GM18517 (cell line): ENCODE results near the gene CPNE7.
"Not testable (repeated sequence)": the region's sequence is repeated elsewhere in the genome, so short reads cannot be mapped to it uniquely, and the experiment has no call there.

Experiments used
- ATAC-seq: cut with Tn5 transposase; IDR thresholded peaks from one replicate; pipeline ENCODE4 v1.9.1; 2021; ENCODE audit warnings: mild to moderate bottlenecking, moderate library complexity; ENCODE audit not compliant: unreplicated experiment

Gene CPNE7

GRCh38 chr16:89582614-89583196 is 7.1 kb downstream of the CPNE7 start:
- ATAC-seq, result no peak

DNA sequence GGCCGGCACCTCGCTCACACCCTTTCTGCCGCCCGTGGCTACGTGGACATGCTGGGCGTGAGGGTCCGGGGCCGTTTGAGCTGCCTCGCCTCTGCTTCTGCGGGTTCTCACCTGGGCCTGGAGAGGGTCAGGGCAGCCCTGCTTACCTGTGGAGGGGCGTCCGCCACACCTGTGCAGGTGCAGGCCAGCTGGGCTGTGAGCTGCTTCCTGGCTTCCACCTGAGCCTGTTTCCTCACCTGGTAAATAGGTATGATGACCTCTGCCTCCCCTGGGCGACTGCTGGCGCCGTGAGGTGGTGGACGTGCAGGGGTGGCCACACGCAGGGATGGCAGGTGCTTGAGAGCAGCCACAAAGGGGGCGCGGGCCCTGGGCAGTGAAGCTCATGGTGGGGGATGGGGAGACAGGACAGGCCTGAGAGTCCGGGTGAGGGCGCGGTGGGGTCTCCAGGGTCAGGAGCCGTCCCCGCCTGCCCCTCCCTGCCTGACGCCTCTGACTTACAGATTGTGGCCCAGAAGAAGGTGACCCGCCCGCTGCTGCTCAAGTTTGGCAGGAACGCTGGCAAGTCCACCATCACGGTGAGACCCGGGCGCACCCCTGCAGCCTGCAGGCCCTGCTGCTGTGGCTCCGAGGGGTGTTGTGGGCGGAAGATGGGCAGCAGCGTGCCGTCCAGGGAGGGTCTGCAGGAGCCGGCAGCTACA is 7.8 kb downstream of the CPNE7 start:
- ATAC-seq, result no peak

DNA sequence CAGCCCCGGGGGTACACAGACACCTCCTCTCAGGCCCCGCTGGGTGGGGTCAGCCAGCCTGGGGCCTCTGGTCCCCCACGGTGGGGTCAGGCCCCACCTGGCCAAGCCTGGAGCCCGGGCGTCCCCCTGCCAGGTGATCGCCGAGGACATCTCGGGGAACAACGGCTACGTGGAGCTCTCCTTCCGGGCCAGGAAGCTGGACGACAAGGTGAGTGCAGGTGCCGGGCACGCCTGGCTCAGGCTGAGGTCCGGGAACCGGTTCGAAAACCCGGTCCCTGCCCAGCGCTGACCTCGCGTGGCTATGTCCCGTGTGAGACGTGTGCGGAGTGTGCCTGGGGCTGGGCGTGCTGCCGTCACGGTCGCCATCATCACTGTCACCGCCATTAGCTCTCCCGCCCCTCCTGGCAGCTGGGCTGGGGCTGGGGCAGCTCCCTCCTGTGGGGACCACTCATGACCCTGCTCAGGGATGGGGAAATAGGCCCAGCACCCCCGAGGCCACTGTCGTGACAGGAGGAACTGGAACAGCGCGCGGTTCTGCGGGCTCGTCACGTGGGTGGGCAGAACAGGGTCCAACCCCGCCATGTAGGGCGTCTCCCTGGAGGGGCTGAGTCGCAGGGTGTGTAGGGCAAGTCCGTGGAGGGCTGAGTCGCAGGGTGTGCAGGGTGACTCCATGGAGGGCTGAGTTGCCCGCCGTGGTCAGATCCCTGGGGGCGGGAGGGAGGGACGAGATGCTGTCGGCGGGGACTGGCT is 8.5 kb downstream of the CPNE7 start:
- no peak for ATAC-seq

GRCh38 chr16:89584768-89585549 is 9.4 kb downstream of the CPNE7 start:
- ATAC-seq, result no peak

- no peak for ATAC-seq
Measured at GRCh38 chr16:89586218-89586617, 10.7 kb downstream of the CPNE7 start.

- ATAC-seq, result no peak
Measured at GRCh38 chr16:89586853-89587252, 11.3 kb downstream of the CPNE7 start.

DNA sequence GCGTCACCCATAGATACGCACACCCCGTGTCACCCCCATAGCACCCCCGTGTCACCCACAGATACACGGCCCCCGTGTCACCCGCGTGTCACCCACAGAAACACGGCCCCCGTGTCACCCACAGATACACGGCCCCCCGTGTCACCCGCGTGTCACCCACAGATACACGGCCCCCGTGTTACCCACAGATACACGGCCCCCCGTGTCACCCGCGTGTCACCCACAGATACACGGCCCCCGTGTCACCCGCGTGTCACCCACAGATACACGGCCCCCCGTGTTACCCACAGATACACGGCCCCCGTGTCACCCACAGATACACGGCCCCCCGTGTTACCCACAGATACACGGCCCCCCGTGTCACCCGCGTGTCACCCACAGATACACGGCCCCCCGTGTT is 12.1 kb downstream of the CPNE7 start:
- not testable (repeated sequence) for ATAC-seq

- ATAC-seq, result no peak
Measured at GRCh38 chr16:89588413-89589109, 13.0 kb downstream of the CPNE7 start.

DNA sequence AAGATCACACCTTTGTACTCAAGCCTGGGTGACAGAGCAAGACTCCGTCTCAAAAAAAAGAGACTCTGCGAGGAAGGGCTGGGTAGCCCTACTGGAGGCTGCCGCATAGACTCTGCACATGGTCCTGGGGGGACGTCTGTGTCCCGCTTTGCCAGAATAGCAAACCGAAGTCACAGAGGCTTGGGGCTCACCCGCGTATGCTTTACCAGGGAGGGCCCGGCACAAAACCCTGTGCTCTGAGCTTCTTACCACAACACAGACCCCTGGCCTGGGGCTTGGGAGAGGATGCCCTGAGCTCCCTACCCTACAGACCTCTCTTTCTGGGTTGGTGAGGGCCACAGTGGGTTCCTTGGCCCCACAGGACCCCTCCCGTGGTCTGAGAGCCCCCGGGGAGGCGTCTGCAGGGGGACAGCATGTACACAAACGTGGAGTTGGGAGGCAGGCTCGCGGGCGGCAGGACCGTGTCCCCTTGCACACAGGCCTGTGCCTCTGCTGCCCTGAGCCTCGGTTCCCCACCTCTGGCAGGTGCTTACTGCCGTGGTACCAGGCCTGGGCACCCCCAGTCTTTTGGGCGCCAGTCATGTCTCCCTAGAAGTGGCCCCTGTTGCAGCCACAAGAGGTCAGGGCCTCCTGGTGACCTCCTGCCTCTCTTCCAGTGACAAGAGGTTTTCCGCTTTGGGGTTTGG is 13.8 kb downstream of the CPNE7 start:
- no peak for ATAC-seq

DNA sequence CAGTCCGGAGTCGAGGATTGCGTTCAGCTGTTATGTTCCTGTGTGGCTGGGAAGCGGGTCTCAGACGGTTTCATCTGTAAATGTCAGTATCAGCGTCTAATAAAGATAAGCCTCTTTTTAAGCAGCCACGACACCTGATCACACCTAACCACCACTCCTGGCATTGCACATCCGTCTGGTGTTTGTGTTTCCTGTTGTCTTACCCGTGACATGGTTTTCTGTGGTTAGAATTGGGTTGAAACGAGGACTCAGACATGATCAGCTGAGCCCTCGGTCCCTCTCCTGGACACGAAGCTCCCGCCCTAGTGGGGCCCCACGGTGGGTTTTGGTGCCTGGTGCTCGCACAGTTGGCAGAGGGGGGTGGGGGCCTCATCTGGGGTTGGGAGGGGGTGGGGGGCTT is 18.3 kb downstream of the CPNE7 start:
- ATAC-seq, result no peak

- no peak for ATAC-seq
Measured at GRCh38 chr16:89595330-89596060, 19.9 kb downstream of the CPNE7 start.

DNA sequence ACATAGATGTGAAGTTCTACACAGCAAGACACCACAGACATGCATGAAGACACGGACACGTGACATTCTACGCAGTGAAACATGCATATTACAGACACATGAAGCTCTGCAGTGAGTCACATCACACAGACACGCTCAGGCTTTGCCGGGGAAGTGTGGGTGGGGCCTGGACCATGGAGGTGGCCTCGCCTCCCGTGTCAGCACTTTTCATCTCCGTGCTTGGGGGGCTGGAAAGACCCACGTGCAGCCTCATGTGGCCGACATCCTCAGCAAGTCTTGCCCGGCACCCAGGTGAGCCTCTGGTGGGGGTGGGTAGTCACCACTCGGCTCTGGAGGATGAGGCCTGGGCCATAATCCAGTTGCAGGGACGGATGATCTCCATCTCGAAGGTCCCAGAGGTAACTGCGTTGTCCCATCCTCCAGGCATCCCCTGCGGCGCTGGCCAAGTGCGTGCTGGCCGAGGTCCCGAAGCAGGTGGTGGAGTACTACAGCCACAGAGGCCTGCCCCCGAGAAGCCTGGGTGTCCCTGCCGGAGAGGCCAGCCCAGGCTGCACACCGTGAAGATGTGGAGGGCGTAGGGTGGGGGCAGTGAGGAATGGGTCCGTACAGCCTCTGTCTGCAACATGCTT is 20.6 kb downstream of the CPNE7 start:
- ATAC-seq, result no peak

DNA sequence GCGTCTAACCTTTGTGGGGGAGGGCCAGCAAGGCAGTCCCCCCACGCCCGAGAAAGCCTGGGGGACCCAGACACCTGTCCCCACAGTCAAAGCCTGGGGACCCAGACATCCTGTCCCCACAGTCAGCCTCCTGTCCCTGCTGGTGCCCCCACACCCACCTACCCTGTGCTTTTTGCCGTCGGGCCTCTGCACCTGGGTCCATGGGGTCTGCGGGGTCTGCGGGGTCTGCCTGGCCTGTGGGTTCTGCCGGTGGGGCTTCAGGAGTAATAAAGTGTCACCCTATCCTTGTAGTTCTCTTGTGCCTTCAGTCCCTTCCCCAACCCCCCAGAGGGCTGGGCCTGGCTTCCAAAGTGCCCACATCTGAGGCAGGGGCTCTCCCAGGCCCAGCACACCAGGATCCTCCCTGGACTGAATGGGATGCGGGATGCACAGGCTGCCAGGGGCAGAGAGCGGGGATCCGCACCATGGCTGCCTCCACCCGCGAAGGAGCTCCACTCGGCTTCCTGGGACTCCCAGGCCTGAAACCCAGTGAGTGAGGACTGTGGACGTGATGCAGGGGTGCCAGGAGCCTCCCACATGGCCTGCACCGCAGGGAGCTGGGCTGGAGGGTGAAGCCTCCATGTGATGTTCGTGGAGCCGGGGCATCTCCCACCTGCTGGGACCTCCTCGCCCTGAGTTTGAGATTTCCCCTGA is 21.5 kb downstream of the CPNE7 start:
- ATAC-seq, result no peak

GRCh38 chr16:89598199-89598598 is 22.6 kb downstream of the CPNE7 start:
- no peak for ATAC-seq

- no peak for ATAC-seq
Measured at GRCh38 chr16:89599451-89599858, 23.9 kb downstream of the CPNE7 start.

DNA sequence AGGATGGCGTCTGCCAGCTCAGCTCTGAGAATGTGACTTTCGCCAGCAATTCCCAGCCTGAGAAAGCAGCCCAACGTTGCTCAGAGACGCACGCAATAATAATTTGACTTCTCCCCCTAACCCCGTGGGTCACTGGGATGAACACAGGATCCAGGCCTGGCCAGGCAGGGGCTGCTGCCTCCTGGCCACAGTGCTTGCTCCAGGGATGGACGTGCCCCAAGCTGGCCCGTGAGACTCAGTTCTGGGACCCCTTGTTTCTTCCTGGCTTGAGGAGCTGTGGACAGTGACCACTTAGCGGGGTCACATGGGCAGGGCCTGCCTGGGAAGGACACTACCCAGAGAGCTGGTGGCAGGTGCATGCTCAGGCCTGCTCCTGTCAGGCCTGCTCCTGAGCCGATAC is 24.3 kb downstream of the CPNE7 start:
- ATAC-seq, result no peak

- ATAC-seq, result no peak
Measured at GRCh38 chr16:89600427-89600826, 24.9 kb downstream of the CPNE7 start.

DNA sequence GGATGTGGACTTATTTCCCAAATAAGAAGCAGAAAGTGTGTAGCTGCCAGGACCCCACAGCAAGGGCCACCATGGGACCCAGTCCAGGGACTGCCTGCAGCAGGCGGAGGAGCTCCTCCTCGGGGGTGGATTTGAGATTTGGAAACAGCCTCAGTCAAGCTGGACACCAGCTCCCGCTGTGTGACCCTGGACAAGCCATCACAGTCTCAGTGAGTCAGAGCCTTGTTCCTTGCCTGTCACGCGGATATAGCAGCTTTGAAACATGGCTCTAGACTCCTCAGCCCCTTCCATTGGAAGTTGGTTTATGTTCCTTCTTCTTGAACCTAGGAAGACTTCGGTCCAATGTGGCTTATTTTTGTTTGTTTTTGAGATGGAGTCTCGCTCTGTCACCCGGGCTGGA is 25.4 kb downstream of the CPNE7 start:
- no peak for ATAC-seq

DNA sequence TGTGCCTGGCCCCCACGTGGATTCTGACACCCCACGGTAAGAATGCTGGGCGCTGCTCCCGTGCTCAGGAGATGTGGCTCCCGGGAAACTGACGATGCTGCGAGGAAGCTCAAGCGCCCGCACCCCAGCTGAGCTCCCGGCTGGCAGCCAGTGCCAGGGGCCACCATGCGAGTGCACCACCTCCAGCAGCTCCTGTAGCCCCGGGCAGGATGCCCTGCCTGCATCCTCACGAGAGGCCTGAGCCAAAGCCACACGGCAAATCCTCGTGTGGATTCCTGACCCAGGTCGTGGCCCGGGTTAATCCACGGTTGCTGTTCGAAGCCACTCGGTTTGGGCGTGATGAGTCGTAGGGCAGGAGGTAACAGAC is 26.3 kb downstream of the CPNE7 start:
- no peak for ATAC-seq
